Activated CD4-positive, alpha-beta memory T cell treated with anti-CD3 and anti-CD28 coated beads, Interleukin-2, amount 10 ng/mL, durations not matched to agents 7 days and 5 days (primary cell): Measurements from ENCODE around the gene ACSM2B. TPM values are rescaled to one million over a fixed set of nuclear protein-coding genes. Genes with fewer than 3 reads are reported as not detected.
"Not testable (repeated sequence)": the region's sequence is repeated elsewhere in the genome, so short reads cannot be mapped to it uniquely, and the experiment has no call there.

Source experiments
- CTCF ChIA-PET: fragments of 350-600 bp; sonication (Branson Sonifier 250); formaldehyde crosslinking; loops from one replicate; lab custom pipeline; 2021; ENCODE audit warnings: antibody characterized with exemption, inconsistent platforms; lab: Charles Lee
- POLR2A ChIA-PET: fragments of 350-600 bp; sonication (Branson Sonifier 250); formaldehyde crosslinking; loops from one replicate; lab custom pipeline; 2021; ENCODE audit warnings: antibody characterized with exemption; lab: Charles Lee
- DNase-seq: peaks from one replicate; pipeline ENCODE4 v3.0.0-alpha.2; 2020
- H3K27ac Mint-ChIP-seq: one replicate; pipeline ENCODE4 v1.8.0; 2021; ENCODE audit warnings: mild to moderate bottlenecking, mixed read lengths
- H3K27me3 Mint-ChIP-seq: one replicate; pipeline ENCODE4 v1.8.0; 2021; ENCODE audit warnings: mixed read lengths
- H3K36me3 Mint-ChIP-seq: one replicate; pipeline ENCODE4 v1.8.0; 2021; ENCODE audit warnings: low read depth, mixed read lengths
- H3K4me1 Mint-ChIP-seq: one replicate; pipeline ENCODE4 v1.8.0; 2021; ENCODE audit warnings: mixed read lengths
- H3K4me3 Mint-ChIP-seq: one replicate; pipeline ENCODE4 v1.8.0; 2021; ENCODE audit warnings: mild to moderate bottlenecking, mixed read lengths
- H3K9me3 Mint-ChIP-seq: one replicate; pipeline ENCODE4 v1.8.0; 2021; ENCODE audit warnings: mixed read lengths
- total RNA-seq, 2 experiments: library from RNA; stranded (reverse); gene quantifications; one replicate each; pipeline ENCODE4 v1.2.3, GENCODE V29; 2021

Gene ACSM2B
- total RNA-seq, 2 experiments from 2014 or later: not detected

DNA sequence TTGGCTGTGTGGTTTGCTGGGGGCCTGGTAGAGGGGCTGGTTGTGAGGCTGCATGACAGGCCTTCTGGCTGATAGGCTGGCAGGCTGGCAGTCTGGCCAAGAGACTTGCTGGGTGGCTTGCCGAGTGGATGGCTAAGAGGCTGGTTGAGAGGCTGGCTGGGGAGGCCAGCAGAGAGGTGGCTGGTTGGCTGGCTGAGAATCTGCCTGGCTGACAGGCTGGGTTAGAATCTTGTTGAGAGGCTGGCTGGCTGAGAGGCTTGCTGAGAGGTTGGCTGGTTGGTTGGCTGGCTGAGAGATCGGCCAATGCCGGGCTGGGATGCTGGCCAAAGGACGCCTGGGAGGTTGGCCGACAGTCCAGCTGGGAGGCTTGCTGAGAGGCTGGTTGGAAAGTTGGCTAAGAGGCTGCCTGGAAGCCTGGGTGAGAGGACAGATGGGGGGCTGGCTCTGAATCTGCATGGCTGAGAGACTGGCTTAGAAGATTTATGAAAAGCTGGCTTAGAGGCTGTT lies 35.9 kb upstream of the ACSM2B start:
- H3K9me3 Mint-ChIP-seq: no peaks in the 10 kb centered on the region
- POLR2A ChIA-PET: no interaction called here
- no peak overlapping the region for H3K27ac Mint-ChIP-seq
- H3K4me1 Mint-ChIP-seq: no peaks in the 10 kb centered on the region
- DNase-seq: no peak
- no peaks in the 10 kb centered on the region for H3K36me3 Mint-ChIP-seq
- CTCF ChIA-PET: no interaction called here
- no peak overlapping the region for H3K4me3 Mint-ChIP-seq
- peaks cover 17% of the 10 kb centered on the region for H3K27me3 Mint-ChIP-seq

DNA sequence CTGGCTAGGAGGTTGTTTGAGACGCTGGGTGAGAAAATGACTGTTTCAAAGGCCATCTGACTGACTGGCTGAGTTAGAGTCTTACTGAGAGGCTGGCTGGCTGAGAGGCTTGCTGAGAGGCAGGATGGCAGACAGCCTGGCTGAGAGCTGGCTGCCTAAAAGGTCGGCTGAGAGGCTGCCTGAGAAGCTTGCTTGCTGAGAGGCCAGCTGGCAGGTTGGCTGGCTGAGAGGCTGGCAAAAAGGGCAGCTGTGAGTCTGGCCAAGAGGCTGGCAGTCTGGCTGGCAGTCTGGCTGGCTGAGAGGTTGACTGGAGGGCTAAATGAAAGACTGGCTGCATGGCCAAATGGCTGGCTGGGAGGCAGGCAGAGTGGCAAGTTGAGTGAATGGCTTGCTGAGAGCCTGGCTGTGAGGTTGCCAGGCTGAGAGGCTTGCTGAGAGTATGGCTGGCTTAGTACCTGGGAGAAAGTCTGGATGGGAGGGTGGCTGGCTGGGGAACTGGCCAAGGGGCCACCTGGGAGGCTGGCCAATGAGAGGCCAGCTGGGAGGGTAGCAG lies 35.3 kb upstream of the ACSM2B start:
- ChIA-PET CTCF (no interaction called here), POLR2A (no interaction called here)
- DNase-seq: no peak
- Mint-ChIP-seq H3K27me3 (peaks cover 12% of the 10 kb centered on the region), H3K4me1 (no peaks in the 10 kb centered on the region), H3K36me3 (no peaks in the 10 kb centered on the region), H3K27ac (no peak overlapping the region), H3K9me3 (no peaks in the 10 kb centered on the region), H3K4me3 (no peak overlapping the region)

DNA sequence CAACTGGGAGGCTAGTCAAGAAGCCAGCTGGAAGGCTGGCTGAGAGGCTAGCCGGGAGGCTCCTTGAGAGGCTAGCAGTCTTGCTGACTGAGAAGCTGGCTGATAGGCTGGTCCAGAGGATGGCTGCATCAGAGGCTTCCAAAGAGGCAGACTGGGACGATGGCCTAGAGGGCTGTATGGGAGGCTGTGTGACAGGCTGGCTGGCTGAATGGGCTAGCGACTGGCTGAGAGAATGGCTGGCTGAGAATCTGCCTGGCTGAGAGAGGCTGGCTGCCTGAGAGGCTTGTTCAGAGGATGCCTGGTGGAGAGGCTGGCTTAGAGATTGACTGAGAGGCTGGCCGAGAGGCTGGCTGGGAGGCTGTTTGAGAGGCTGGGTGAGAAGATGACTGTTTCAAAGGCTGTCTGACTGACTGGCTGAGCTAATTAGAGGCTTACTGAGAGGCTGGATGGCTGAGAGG lies 34.8 kb upstream of the ACSM2B start:
- H3K4me3 Mint-ChIP-seq: no peak overlapping the region
- ChIA-PET CTCF (no interaction called here), POLR2A (no interaction called here)
- H3K4me1 Mint-ChIP-seq: no peaks in the 10 kb centered on the region
- DNase-seq: no peak
- no peaks in the 10 kb centered on the region for H3K9me3 Mint-ChIP-seq
- no peaks in the 10 kb centered on the region for H3K36me3 Mint-ChIP-seq
- H3K27me3 Mint-ChIP-seq: peaks cover 10% of the 10 kb centered on the region
- no peak overlapping the region for H3K27ac Mint-ChIP-seq

DNA sequence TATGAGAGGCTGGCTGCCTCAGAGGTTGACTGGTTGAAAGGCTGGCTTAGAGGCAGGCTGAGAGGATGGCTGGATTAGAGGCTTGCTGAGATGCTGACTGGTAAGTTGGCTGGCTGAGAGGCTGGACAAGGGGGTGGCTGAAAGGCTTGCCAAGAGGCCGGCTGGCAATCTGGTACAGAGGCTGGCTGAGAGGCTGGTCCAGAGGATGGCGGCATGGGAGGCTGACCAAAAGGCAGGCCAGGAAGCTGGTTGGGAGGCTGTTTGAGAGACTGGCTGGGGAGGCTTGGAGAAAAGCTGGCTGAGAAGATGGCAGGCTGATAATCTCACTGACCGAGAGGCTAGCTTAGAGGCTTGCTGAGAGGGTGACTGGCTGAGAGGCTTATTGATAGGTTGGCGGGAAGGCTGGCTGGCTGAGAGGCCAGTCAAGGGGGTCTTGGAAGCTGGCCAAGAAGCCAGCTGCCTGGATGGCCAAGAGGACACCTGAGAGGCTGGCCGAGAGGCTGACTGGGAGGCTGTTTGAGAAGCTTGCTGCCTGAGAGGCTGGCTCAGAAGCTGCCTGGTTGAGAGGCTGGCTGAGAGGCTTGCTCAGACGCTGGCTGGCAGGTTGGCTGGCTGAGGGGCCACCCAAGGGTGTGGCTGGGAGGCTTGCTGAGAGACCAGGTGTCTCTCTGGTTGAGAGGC lies 34.2 kb upstream of the ACSM2B start:
- ChIA-PET POLR2A (no interaction called here), CTCF (no interaction called here)
- H3K36me3 Mint-ChIP-seq: no peaks in the 10 kb centered on the region
- no peak for DNase-seq
- H3K9me3 Mint-ChIP-seq: no peaks in the 10 kb centered on the region
- no peak overlapping the region for H3K4me3 Mint-ChIP-seq
- H3K27me3 Mint-ChIP-seq: peaks cover 10% of the 10 kb centered on the region
- H3K27ac Mint-ChIP-seq: no peak overlapping the region
- H3K4me1 Mint-ChIP-seq: no peaks in the 10 kb centered on the region

GRCh38 chr16:20602205-20602604 lies 26.0 kb upstream of the ACSM2B start:
- not testable (repeated sequence) for DNase-seq

GRCh38 chr16:20599475-20599874 lies 23.3 kb upstream of the ACSM2B start:
- H3K36me3 Mint-ChIP-seq, H3K27ac Mint-ChIP-seq, H3K27me3 Mint-ChIP-seq, H3K9me3 Mint-ChIP-seq, CTCF ChIA-PET, H3K4me3 Mint-ChIP-seq, DNase-seq, POLR2A ChIA-PET, H3K4me1 Mint-ChIP-seq: not testable (repeated sequence)

More at GRCh38 chr16:20602205-20602604, 26.0 kb upstream of the ACSM2B start:
- H3K9me3 Mint-ChIP-seq, H3K27ac Mint-ChIP-seq, POLR2A ChIA-PET, H3K4me3 Mint-ChIP-seq, H3K4me1 Mint-ChIP-seq, H3K36me3 Mint-ChIP-seq, H3K27me3 Mint-ChIP-seq: not testable (repeated sequence)
- CTCF ChIA-PET: interaction anchor here (0.8 kb wide), 1 partner anchor 103 kb away, joined by 3 read pairs; no protein-coding TSS in a partner anchor

GRCh38 chr16:20598832-20599469 lies 22.8 kb upstream of the ACSM2B start:
- no peak for DNase-seq
- no peaks in the 10 kb centered on the region for H3K36me3 Mint-ChIP-seq
- no peak overlapping the region for H3K4me3 Mint-ChIP-seq
- ChIA-PET POLR2A (no interaction called here), CTCF (no interaction called here)
- H3K27ac Mint-ChIP-seq: no peak overlapping the region
- H3K4me1 Mint-ChIP-seq: no peaks in the 10 kb centered on the region
- no peaks in the 10 kb centered on the region for H3K9me3 Mint-ChIP-seq
- H3K27me3 Mint-ChIP-seq: peaks cover 4% of the 10 kb centered on the region

GRCh38 chr16:20595694-20596093 lies 19.5 kb upstream of the ACSM2B start:
- H3K27me3 Mint-ChIP-seq, CTCF ChIA-PET, H3K4me1 Mint-ChIP-seq: not testable (repeated sequence)

DNA sequence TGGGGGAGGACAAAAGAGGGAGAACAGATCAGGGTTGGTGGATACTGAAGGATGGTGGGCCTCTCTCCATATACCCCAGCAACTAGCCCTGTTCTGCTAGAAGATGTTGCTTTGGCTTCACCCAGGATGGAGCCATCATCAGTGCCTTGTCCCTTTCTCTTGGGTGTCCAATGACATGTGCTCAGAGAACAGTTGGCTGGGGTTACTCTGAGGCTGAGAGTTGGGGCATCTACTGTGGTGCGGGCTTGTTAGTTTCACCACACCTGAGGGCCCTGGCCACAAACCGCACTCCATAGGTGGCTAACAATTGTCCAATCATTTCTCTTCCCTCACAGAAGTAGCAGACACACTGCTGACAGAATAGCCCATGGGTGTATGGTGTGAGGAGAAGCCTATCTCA lies 18.9 kb upstream of the ACSM2B start:
- H3K27ac Mint-ChIP-seq, DNase-seq, H3K4me1 Mint-ChIP-seq, H3K27me3 Mint-ChIP-seq, H3K9me3 Mint-ChIP-seq, H3K4me3 Mint-ChIP-seq, POLR2A ChIA-PET, H3K36me3 Mint-ChIP-seq, CTCF ChIA-PET: not testable (repeated sequence)

More at GRCh38 chr16:20595694-20596093, 19.5 kb upstream of the ACSM2B start:
- H3K36me3 Mint-ChIP-seq, POLR2A ChIA-PET, H3K9me3 Mint-ChIP-seq, H3K4me3 Mint-ChIP-seq, H3K27ac Mint-ChIP-seq, DNase-seq: not testable (repeated sequence)

DNA sequence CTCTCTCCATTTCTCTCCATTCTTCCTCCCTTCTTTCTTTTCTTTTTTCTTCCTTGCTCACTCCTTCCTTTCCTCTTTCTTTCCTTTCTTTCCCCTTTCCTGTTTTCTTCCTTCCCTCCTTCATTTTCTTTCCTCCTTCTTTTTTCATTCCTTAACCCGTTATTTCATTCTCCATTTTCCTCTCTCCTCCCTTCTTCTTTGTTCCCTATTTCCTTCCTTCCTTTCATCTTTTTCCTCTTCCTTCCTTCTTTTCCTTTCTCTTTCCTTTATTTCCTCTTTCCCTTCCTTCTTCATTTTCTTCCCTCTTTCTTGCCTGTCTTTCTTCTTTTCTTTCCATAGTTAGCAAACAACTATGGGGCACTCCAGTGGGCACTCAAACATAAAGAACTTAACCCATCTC lies 16.6 kb upstream of the ACSM2B start:
- H3K9me3 Mint-ChIP-seq, H3K4me3 Mint-ChIP-seq, CTCF ChIA-PET, H3K27me3 Mint-ChIP-seq, H3K4me1 Mint-ChIP-seq, H3K36me3 Mint-ChIP-seq, DNase-seq, POLR2A ChIA-PET: not testable (repeated sequence)
- peak overlapping the region; percentile 5 for H3K27ac Mint-ChIP-seq

DNA sequence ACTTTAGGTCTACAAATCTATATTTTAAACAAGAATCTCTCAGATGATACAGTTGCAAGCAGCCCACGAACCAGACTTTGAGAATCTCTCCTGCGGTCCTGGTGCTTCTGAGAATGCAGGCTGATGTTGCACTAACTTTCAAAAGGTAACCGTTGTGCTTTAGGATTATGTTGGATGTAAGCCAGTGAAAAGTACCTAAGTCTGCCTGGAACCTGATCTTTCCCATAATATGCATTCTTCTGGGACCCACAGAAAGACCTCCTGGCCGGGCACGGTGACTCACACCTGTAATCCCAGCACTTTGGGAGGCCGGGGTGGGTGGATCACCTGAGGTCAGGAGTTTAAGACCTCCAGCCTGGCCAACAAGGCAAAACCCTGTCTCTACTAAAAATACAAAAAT lies 13.3 kb upstream of the ACSM2B start:
- H3K4me1 Mint-ChIP-seq, DNase-seq, H3K36me3 Mint-ChIP-seq, H3K27me3 Mint-ChIP-seq, H3K9me3 Mint-ChIP-seq, POLR2A ChIA-PET, H3K27ac Mint-ChIP-seq, H3K4me3 Mint-ChIP-seq, CTCF ChIA-PET: not testable (repeated sequence)

DNA sequence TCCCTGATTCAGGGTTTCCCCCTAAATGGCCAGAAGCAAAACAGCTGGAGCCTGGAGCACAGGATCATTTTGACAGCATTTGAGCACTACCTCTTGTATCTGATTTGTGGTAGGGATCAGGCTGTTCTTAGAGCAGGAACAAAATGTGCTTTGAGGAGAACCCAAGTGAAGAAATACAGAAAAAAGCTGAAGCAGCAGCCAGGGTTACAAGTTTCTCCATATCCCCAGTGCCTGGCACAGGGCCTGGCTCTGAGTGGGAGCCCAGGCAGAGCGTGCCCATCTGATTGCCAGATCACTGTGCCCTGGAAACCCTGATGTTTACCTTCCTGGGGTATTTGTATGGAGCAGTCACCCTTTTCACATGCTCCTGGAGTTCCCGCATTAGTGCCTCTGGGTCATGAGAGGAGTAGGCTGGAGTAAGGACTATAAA lies 11.5 kb upstream of the ACSM2B start:
- H3K4me1 Mint-ChIP-seq, DNase-seq, H3K4me3 Mint-ChIP-seq, H3K9me3 Mint-ChIP-seq, CTCF ChIA-PET, H3K36me3 Mint-ChIP-seq, H3K27me3 Mint-ChIP-seq, H3K27ac Mint-ChIP-seq, POLR2A ChIA-PET: not testable (repeated sequence)

GRCh38 chr16:20586716-20587115 lies 10.5 kb upstream of the ACSM2B start:
- H3K36me3 Mint-ChIP-seq, H3K4me1 Mint-ChIP-seq, DNase-seq, H3K27ac Mint-ChIP-seq, CTCF ChIA-PET, H3K27me3 Mint-ChIP-seq, H3K4me3 Mint-ChIP-seq, POLR2A ChIA-PET, H3K9me3 Mint-ChIP-seq: not testable (repeated sequence)
